Measurements from ENCODE around the gene TTC6.
"Not testable (repeated sequence)": the region's sequence is repeated elsewhere in the genome, so short reads cannot be mapped to it uniquely, and the experiment has no call there.

The TTC6 gene, protein sequence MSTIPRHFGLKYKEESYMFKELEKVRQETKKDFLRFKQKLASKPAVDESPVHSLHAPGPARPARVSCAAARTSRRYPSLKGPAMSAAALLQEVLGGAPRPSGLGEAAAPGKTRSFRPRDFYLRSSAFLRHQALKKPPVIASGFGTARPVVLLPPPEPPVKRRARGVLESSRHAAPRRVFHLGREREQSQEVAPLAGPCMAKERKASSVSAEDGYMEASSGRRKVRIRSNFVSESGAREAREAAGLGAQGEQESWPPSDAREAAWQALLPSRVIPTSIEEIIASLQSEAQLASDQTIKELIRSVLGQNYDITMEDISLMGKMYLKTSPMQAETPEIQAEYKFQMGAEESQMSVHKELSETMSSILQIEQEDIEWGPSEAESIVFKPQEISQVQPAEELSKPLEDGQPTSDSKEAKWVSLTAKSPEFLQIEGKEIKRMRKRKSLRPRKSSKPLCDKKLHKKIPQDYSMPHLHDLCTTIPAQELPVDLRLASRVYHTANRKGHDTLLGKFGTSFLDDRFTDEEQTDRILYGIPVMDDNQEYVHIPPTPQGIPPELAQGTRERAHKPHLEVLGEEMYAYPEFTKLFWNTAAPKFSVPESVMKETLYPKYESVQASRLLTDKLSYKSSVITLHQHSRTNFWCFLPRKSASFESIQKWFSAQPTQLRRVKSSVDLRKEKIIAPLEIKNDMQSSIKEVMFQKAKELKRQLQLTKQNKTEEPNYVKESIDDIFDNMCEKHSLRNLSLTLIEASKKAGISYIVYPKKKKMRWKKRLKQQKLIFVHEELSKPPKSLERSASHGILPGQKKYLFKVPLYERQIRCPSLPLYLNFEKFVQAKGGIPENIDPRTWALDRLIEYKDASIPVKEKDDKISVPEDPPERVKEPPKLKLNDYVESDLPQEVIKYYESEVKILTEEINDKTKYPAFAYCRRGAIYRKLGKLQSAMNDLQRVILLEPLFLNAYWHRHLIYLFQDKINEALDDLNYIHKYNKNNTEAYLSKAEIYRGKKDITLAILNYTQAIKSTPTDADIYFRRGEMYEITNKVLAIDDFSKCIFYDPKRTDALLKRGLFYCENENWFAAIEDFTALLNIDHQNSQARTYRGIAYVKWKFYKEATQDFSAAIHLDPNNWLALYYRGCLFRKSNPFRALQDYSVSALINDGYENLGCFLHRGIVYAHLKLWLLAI (N-terminal part only)

GRCh38 chr14:37594971-37595808 lies at the start of gene TTC6, which contains the start of gene FOXA1:
TSS of gene TTC6 (plus strand) at chr14:37595629. CDS start at chr14:37622065, 26,436 bp downstream.
TSS of gene FOXA1 (minus strand) at chr14:37595249. CDS start at chr14:37594972, 277 bp downstream.
- DNase-seq = no peak

- DNase-seq = no peak
These were observed 48.6 kb upstream of the TTC6 start for GRCh38 chr14:37546621-37547447.

DNA sequence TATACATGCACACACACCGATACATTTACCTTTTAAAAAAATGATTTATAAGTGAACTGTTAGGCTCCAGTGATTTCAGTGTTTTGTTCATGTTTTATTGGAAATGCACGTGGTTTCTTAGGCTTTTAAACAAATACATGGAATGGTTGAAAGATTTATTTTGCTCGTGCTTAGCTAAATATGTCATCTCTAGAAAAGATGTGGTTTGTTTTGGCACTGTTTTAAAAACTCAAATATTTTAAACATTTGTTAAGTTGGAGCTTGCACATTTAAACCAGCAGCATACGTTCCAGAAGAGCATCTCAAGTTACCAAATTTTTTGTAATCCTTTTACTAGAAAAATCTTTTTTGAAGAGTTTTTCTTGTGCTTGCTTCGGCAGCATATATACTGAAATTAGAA lies 44.9 kb upstream of the TTC6 start:
- DNase-seq = no peak

GRCh38 chr14:37551119-37551518 lies 44.3 kb upstream of the TTC6 start:
- DNase-seq = no peak

- no peak for DNase-seq
These were observed 41.4 kb upstream of the TTC6 start for GRCh38 chr14:37553935-37554550.

GRCh38 chr14:37555596-37555995 lies 39.8 kb upstream of the TTC6 start:
- DNase-seq = not testable (repeated sequence)

DNA sequence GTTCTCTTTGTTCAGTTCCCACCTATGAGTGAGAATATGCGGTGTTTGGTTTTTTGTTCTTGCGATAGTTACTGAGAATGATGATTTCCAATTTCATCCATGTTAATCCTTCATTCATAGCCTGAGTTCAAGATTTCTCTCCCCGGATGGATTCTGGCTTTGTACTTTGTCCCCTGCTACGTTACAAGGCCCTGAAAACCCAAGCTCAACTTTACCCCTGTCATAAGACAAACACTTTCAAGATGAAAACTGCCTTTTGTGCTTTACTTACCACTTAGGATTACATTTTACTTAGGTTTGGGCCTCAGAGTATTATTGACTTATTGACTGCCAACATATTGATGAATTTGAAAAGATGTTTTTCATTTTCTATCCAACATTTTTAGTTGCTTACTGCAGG lies 36.7 kb upstream of the TTC6 start:
- DNase-seq = no peak

GRCh38 chr14:37559386-37559785 lies 36.0 kb upstream of the TTC6 start:
- DNase-seq = no peak

GRCh38 chr14:37563189-37563588 lies 32.2 kb upstream of the TTC6 start:
- no peak for DNase-seq

- no peak for DNase-seq
These were observed 29.9 kb upstream of the TTC6 start for GRCh38 chr14:37565550-37565949.

GRCh38 chr14:37566811-37567371 lies 28.5 kb upstream of the TTC6 start:
- DNase-seq = no peak

- no peak for DNase-seq
These were observed 25.7 kb upstream of the TTC6 start for GRCh38 chr14:37569729-37570128.

DNA sequence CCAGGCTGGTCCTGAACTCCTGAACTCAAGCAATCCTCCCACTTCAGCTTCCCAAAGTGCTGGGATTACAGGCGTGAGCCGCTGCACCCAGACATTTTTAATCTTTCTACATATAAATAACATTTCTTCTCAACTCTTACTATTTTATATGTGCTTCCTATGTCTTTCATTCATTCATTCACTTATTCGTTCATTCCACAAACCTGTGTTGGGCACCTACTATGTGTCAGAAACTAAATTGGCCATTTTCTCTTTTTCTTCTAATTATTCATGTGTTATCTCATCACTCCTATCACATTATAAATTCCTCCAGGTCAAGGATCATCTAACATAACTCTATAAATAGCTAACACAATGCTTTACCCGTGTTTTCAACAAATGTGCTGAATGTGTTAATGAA lies 24.0 kb upstream of the TTC6 start:
- no peak for DNase-seq

DNA sequence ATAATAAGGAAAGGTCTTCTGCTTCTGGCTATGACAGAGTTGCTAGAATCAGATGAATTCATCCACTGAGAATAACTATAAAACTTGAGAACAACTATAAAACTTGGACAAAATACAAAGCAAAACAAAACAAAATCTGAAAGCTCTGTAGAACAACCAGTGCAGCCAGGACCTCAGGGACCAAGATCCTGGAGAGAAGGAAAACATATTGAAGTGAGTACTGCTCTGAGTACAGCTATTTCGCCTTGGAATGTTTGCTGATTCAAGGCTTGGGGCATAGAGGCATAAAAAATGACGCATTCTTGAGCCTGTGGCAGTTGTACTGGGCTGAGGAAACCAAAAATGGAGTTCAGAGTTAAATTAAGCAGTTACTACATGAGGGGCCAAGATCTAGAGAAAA lies 22.1 kb upstream of the TTC6 start:
- DNase-seq = no peak

DNA sequence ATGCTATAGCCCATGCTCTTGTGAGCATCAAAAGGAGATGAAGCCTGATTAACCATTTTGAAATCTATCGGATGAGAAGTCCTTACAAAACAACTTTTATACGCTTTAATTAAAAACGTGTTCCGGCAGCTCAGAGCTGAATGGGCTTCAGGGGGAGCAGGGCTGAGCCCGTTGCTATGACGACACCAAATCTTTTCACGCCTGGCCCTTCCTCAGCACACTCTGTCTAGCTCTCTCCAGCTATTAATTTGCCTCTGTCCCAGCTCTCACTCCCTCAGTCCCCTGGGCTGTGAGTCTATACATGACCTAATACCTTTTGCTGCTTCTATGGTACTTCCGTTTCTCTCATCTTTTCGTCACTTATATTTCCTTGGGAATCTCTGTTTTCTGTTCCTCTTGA lies 16.2 kb upstream of the TTC6 start:
- DNase-seq = no peak

GRCh38 chr14:37580146-37580545 lies 15.3 kb upstream of the TTC6 start:
- DNase-seq = no peak

DNA sequence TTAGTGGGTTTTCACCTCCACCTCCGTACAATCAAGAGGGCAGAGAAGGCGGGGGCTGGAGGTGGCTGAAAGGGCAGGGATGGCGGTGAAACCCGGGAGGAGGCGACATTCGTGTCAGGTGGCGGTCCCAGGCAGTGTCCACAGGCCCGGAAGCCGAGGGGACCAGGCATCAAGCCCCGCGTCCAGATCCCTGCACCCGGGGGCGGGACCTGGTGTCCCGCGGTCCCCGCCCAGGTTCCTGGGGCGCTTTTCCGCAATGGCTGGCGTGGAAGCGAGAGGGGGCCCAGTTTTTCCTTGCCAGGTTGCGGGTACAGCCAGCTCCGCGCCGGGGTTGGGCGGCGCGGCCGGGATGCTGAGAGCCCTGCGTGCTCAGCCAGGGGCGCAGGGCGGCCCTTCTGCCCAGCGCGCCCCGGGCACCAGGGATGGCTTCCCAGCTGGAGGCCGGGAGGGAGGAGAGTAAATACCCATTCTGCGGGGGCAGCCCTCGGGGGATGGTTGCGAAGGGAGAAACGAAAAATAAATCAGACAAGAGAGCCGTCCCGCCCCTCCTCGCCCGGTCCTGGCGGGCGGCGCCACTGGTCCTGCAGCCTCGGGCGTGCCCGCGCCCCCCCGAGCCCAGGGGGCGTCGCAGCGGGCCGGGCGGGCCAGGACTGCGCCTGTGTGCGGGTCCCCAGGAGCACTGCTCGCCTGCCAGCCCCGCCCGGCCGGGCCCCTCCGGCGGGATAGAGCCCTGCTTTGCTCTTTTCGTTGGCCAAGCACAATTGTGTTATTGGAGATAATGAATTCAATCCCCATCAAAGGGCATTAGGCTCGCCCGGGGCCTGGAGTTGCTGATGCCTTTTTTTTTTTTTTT lies 11.8 kb upstream of the TTC6 start:
- DNase-seq = no peak

GRCh38 chr14:37584211-37585100 lies 11.0 kb upstream of the TTC6 start:
- no peak for DNase-seq

Data from CD4-positive, alpha-beta T cell treated with Interleukin-17A for 1 hour (primary cell).